HG03045 (cell line): ENCODE measurements around the gene EP400.

ENCODE experiments used
- ATAC-seq: cut with Tn5 transposase; IDR thresholded peaks from one replicate; pipeline ENCODE4 v1.9.1; 2021; ENCODE audit warnings: mild to moderate bottlenecking, moderate library complexity; ENCODE audit not compliant: unreplicated experiment

Gene EP400

GRCh38 chr12:132062481-132062880 lies 112.7 kb downstream of the EP400 start:
- no peak for ATAC-seq

DNA sequence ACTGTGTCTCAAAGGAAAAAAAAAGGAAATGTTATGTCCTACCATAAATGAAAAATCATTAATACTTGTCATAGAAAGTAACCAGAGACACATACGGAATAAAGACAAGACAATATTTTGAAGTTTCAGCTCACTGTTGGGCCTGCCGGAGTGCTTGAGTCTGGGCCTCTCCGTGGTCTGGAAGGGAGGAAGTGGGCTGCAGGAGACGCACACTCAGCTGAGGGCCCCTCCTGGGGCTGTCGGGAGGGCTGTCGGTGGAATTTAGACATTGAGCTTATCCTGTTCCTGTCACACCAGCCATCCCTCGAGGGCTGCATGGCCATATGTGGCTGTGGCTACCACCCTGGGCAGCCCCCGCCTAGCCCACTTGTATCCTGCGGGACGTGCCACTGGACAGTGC lies 113.7 kb downstream of the EP400 start:
- ATAC-seq, result no peak

DNA sequence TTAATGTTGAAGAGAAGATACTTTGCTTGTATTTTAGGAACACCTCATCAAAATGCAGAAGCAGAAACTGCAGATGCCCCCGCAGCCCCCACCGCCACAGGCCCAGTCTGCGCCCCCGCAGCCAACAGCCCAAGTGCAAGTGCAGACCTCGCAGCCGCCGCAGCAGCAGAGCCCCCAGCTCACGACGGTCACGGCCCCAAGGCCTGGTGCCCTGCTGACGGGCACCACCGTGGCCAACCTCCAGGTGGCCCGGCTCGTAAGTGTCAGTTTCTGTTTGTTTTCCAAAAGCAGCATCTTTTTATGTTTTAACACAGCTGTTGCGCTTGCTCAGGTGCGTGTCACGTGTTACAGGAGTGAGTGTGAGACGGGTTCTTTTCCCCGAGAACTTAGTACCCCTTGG lies 114.9 kb downstream of the EP400 start:
- no peak for ATAC-seq

GRCh38 chr12:132065203-132065602 lies 115.5 kb downstream of the EP400 start:
- no peak for ATAC-seq

- ATAC-seq, result no peak
These were observed 116.0 kb downstream of the EP400 start for GRCh38 chr12:132065609-132066344.

GRCh38 chr12:132066345-132066685 lies 116.6 kb downstream of the EP400 start:
- no peak for ATAC-seq

DNA sequence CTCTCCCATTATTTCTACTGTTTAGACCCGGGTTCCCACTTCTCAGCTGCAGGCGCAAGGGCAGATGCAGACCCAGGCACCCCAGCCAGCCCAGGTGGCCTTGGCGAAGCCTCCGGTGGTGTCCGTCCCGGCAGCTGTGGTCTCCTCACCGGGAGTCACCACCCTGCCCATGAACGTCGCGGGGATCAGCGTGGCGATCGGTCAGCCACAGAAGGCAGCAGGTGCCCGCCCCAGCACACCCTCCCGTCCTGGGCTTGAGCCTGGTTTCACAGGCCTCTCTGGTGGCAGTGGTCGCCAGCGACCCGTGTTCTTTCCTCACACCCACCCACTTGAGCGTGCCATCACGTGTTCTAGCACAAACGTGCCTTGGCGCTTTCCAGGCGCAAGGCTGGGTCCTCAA lies 117.0 kb downstream of the EP400 start:
- no peak for ATAC-seq

- no peak for ATAC-seq
These were observed 117.4 kb downstream of the EP400 start for GRCh38 chr12:132067182-132067581.

DNA sequence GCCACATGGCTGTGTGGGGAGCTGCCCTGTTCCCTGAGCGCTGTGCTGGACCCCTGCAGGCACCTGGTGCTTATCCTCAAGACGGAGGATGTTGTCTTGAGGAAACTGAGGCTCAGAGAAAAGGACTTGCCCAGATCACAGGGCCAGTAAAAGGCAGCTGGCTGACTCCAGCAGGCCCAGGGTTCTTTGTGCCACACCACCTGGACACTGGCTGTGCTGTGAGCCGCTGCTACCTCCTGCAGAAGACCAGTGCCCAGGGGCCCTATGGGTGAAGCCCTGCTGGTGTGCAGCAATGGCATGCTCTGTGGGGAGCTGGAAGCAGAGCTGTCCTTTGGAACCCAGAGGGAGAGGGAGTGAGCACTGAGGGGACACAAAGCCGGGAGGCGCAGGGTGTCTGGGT lies 118.5 kb downstream of the EP400 start:
- ATAC-seq, result no peak

DNA sequence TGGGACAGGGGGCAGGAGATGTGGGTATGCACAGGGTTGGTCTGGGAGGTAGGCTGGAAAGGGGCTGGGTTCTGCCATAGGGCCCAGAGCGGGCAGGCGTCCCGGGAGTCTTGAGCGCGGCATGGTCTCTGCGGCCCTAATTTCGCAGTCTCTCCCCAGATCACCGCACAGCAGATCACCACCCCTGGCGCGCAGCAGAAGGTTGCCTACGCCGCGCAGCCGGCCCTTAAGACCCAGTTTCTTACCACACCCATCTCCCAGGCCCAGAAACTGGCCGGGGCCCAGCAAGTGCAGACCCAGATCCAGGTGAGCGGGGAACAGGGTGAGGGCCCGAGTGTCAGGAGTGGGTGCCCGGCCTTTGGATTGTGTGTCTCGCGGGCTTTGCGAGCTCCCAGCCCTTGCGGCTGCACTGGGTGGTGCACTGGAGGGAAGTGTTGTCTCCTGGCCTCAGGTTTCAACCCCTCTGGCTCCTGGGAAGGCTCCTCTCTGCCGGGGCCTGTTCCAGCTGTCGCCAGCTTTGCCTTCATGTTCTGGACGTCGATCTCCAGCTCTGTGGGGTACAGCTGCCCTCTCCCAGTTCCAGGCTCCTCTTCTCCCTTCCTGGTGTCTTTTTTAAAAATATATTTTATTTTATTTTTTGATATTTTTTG lies 119.7 kb downstream of the EP400 start:
- no peak for ATAC-seq

DNA sequence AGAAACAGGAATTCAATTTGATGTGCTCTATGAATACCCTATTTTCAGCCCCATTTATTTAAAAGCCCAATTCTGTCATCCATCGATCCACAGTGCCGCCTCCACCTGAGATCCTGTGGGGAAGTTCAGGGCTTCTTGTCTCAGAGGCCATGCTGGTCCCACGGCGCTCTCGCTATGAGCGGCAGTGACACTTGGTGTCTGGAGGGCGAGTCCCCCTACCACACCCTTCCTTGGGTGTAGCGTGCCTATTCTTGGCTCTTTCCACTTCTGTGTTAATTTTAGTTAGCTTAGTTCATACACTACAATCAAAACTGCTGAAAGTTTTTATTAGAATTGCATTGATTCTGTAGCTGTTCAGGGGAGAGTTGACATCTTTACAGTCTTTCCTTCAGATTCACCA lies 120.6 kb downstream of the EP400 start:
- no peak for ATAC-seq

GRCh38 chr12:132071040-132071810 lies 121.5 kb downstream of the EP400 start:
- ATAC-seq, result peak; percentile 74

- no peak for ATAC-seq
These were observed 122.2 kb downstream of the EP400 start for GRCh38 chr12:132071830-132072384.

GRCh38 chr12:132074216-132074615 lies 124.5 kb downstream of the EP400 start:
- ATAC-seq, result no peak

DNA sequence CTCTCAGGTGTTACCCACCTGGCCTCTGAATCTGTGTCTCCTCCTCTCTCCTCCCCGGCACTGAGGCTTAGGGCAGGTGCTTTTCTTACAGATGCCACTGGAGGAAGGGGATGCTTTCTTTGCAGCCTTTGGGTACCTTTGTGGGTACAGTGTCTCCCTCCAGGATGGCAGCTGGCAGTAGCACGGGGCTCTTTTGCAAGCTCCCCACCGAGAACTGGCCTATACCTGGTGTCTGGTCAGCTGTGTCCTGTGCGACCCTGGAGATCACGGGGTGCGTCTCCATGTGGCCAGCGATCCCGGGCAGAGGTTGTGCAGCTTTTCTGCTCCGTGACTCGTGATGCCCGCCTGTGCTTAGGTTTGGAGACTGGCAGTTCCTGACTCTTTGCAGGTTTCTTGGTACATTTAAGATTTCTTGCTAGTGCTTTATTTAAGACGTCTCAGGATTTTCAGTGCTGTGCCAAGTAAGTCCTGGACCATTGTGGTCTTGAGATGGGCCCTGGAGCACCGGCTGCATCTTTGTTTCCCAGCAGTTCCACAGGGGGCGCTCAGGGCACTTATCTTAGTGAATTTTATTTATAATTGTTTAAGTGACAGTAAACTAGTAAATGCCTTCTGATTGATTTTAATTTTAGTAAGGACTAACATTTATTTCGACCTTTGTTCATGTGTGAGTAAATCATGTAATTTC lies 125.4 kb downstream of the EP400 start:
- ATAC-seq, result no peak

GRCh38 chr12:132075714-132076553 lies 126.2 kb downstream of the EP400 start:
- no peak for ATAC-seq

DNA sequence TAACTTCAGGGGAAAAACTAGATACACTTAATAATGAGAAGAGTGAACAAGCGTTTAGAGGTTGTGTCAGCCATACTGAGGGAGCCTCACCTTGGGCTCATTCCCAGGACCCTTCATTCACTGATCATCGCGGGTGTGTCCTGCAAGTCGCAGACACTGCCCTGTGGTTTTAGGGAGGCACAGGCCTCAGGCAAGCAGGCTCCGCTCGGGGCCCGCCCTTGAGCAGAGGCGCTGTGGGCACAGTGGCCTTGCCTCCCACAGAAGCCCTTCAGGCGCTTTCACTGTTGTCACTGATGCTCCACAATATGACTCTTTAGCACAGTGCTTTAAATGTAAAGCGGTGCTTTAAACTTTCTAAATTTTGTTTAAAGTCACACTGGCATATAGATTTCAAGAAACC lies 127.0 kb downstream of the EP400 start:
- no peak for ATAC-seq

- ATAC-seq, result no peak
These were observed 127.8 kb downstream of the EP400 start for GRCh38 chr12:132077322-132078100.

- no peak for ATAC-seq
These were observed 128.4 kb downstream of the EP400 start for GRCh38 chr12:132078190-132078589.
